Activated naive CD4-positive, alpha-beta T cell treated with anti-CD3 and anti-CD28 coated beads, Interleukin-2, amount 50 U/mL, for 72 hours (primary cell): ENCODE measurements around the gene ERMARD. TPM values are rescaled to one million over a fixed set of nuclear protein-coding genes. Genes with fewer than 3 reads are reported as not detected.

Source experiments
- ATAC-seq, 2 donors: fragments of 150-1000 bp; cut with Tn5 transposase; 2 replicates each; pipeline ENCODE4 v1.10.0; 2021; ENCODE audit warnings: mild to moderate bottlenecking in 2 of 2, moderate library complexity in 2 of 2
- DNase-seq, 2 donors: peaks; one replicate each; pipeline ENCODE4 v3.0.0; 2021 to 2022; ENCODE audit warnings: low spot score in 2 of 2
- H3K27ac Mint-ChIP-seq, 2 donors: one replicate each; pipeline ENCODE4 v1.8.0; 2022; ENCODE audit warnings: mild to moderate bottlenecking in 2 of 2, mixed read lengths in 2 of 2
- H3K36me3 Mint-ChIP-seq, 2 donors: one replicate each; pipeline ENCODE4 v1.8.0; 2022; ENCODE audit warnings: mixed read lengths in 2 of 2
- H3K9me3 Mint-ChIP-seq, 2 donors: one replicate each; pipeline ENCODE4 v1.8.0; 2022; ENCODE audit warnings: mixed read lengths in 2 of 2
- total RNA-seq, 2 donors: library from RNA; stranded (reverse); gene quantifications; one replicate each; pipeline ENCODE4 v1.2.3, GENCODE V29; 2022

ERMARD gene
- total RNA-seq, 2 donors from 2014 or later: 15.2 to 35.5 TPM

- Mint-ChIP-seq H3K36me3 (no peaks in the 10 kb centered on the region), H3K27ac (no peak overlapping the region), H3K9me3 (no peaks in the 10 kb centered on the region)
- DNase-seq (no peak), ATAC-seq (peak in 1 of 2 donors; percentile 27)
These were observed 52.5 kb downstream of the ERMARD start for GRCh38 chr6:169803816-169804340.

GRCh38 chr6:169804427-169804826 is 53.0 kb downstream of the ERMARD start:
- Mint-ChIP-seq H3K9me3 (no peaks in the 10 kb centered on the region), H3K27ac (no peak overlapping the region), H3K36me3 (no peaks in the 10 kb centered on the region)
- DNase-seq (no peak), ATAC-seq (no peak)

GRCh38 chr6:169805242-169805838 is 53.9 kb downstream of the ERMARD start:
- no peaks in the 10 kb centered on the region for H3K36me3 Mint-ChIP-seq
- no peak overlapping the region for H3K27ac Mint-ChIP-seq
- ATAC-seq (peak in 1 of 2 donors; percentile 33), DNase-seq (no peak)
- H3K9me3 Mint-ChIP-seq: no peaks in the 10 kb centered on the region

- Mint-ChIP-seq H3K9me3 (no peaks in the 10 kb centered on the region), H3K27ac (no peak overlapping the region), H3K36me3 (no peaks in the 10 kb centered on the region)
- no peak for DNase-seq
- peak in 1 of 2 donors; percentile 28 for ATAC-seq
These were observed 55.3 kb downstream of the ERMARD start for GRCh38 chr6:169806701-169807100.

GRCh38 chr6:169807229-169807628 is 55.8 kb downstream of the ERMARD start:
- H3K27ac Mint-ChIP-seq: no peak overlapping the region
- no peaks in the 10 kb centered on the region for H3K9me3 Mint-ChIP-seq
- H3K36me3 Mint-ChIP-seq: no peaks in the 10 kb centered on the region
- peak in 1 of 2 donors; percentile 28 for DNase-seq
- ATAC-seq: no peak

GRCh38 chr6:169807699-169808607 is 56.5 kb downstream of the ERMARD start:
- Mint-ChIP-seq H3K36me3 (no peaks in the 10 kb centered on the region), H3K27ac (no peak overlapping the region), H3K9me3 (no peaks in the 10 kb centered on the region)
- DNase-seq (no peak), ATAC-seq (no peak)

- H3K27ac Mint-ChIP-seq: no peak overlapping the region
- DNase-seq: no peak
- no peaks in the 10 kb centered on the region for H3K36me3 Mint-ChIP-seq
- H3K9me3 Mint-ChIP-seq: no peaks in the 10 kb centered on the region
- ATAC-seq: no peak
These were observed 57.2 kb downstream of the ERMARD start for GRCh38 chr6:169808608-169808967.

- ATAC-seq: no peak
- no peak for DNase-seq
- Mint-ChIP-seq H3K36me3 (no peaks in the 10 kb centered on the region), H3K9me3 (no peaks in the 10 kb centered on the region), H3K27ac (no peak overlapping the region)
These were observed 58.0 kb downstream of the ERMARD start for GRCh38 chr6:169809386-169809785.

GRCh38 chr6:169810066-169810989 is 58.9 kb downstream of the ERMARD start:
- DNase-seq: no peak
- H3K36me3 Mint-ChIP-seq: peaks cover 0 to 5% of the 10 kb centered on the region in 2 donors
- no peak overlapping the region for H3K27ac Mint-ChIP-seq
- ATAC-seq: no peak
- peaks cover 0 to 3% of the 10 kb centered on the region in 2 donors for H3K9me3 Mint-ChIP-seq

- DNase-seq: no peak
- peaks cover 0 to 12% of the 10 kb centered on the region in 2 donors for H3K36me3 Mint-ChIP-seq
- ATAC-seq: no peak
- peaks cover 0 to 4% of the 10 kb centered on the region in 2 donors for H3K9me3 Mint-ChIP-seq
- H3K27ac Mint-ChIP-seq: no peak overlapping the region
These were observed 59.6 kb downstream of the ERMARD start for GRCh38 chr6:169811072-169811471.

- peaks cover 0 to 15% of the 10 kb centered on the region in 2 donors for H3K36me3 Mint-ChIP-seq
- peaks cover 0 to 6% of the 10 kb centered on the region in 2 donors for H3K9me3 Mint-ChIP-seq
- DNase-seq (no peak), ATAC-seq (no peak)
- H3K27ac Mint-ChIP-seq: no peak overlapping the region
These were observed 60.3 kb downstream of the ERMARD start for GRCh38 chr6:169811521-169812256.

GRCh38 chr6:169812257-169812644 is 60.8 kb downstream of the ERMARD start:
- Mint-ChIP-seq H3K36me3 (peaks cover 0 to 19% of the 10 kb centered on the region in 2 donors), H3K27ac (no peak overlapping the region), H3K9me3 (peaks cover 0 to 6% of the 10 kb centered on the region in 2 donors)
- DNase-seq (no peak), ATAC-seq (no peak)

GRCh38 chr6:169813969-169814368 is 62.5 kb downstream of the ERMARD start:
- Mint-ChIP-seq H3K27ac (no peak overlapping the region), H3K9me3 (peaks cover 5 to 6% of the 10 kb centered on the region in 2 donors), H3K36me3 (peaks cover 0 to 19% of the 10 kb centered on the region in 2 donors)
- ATAC-seq (no peak), DNase-seq (no peak)

- Mint-ChIP-seq H3K9me3 (peaks cover 5 to 6% of the 10 kb centered on the region in 2 donors), H3K36me3 (peaks cover 0 to 19% of the 10 kb centered on the region in 2 donors), H3K27ac (no peak overlapping the region)
- ATAC-seq (no peak), DNase-seq (no peak)
These were observed 64.6 kb downstream of the ERMARD start for GRCh38 chr6:169816054-169816453.

GRCh38 chr6:169816975-169817374 is 65.6 kb downstream of the ERMARD start:
- H3K27ac Mint-ChIP-seq: no peak overlapping the region
- H3K9me3 Mint-ChIP-seq: peaks cover 5 to 6% of the 10 kb centered on the region in 2 donors
- H3K36me3 Mint-ChIP-seq: peaks cover 0 to 19% of the 10 kb centered on the region in 2 donors
- ATAC-seq (no peak), DNase-seq (no peak)

- Mint-ChIP-seq H3K36me3 (peaks cover 0 to 14% of the 10 kb centered on the region in 2 donors), H3K9me3 (peaks cover 3 to 5% of the 10 kb centered on the region in 2 donors), H3K27ac (no peak overlapping the region)
- ATAC-seq (no peak), DNase-seq (no peak)
These were observed 68.9 kb downstream of the ERMARD start for GRCh38 chr6:169820358-169820757.
